Spinal cord (tissue), 10 donors: ENCODE measurements around the gene FAM163B. TPM values are rescaled to one million over a fixed set of nuclear protein-coding genes. Genes with fewer than 3 reads are reported as not detected.

Experiments
- DNase-seq, 6 donors: peaks; one replicate each; pipeline versions ENCODE4 v3.0.0 to v3.0.0-alpha.2; 2013 to 2015; ENCODE audit warnings: low spot score in 6 of 6, low read depth in 4 of 6
- H3K27ac ChIP-seq: one replicate; pipeline ENCODE4 v1.5.1; 2013; ENCODE audit warnings: low read depth, low read length, control low read depth
- H3K27me3 ChIP-seq: one replicate; pipeline ENCODE4 v1.6.1; 2013; ENCODE audit warnings: low read length; ENCODE audit not compliant: control insufficient read depth, insufficient read depth
- H3K36me3 ChIP-seq: one replicate; pipeline ENCODE4 v1.6.1; 2013; ENCODE audit warnings: low read length; ENCODE audit not compliant: control insufficient read depth, insufficient read depth
- H3K4me1 ChIP-seq: one replicate; pipeline ENCODE4 v1.6.1; 2013; ENCODE audit warnings: low read length; ENCODE audit not compliant: control insufficient read depth, insufficient read depth
- H3K4me3 ChIP-seq: one replicate; pipeline ENCODE4 v1.5.1; 2013; ENCODE audit warnings: low read depth, low read length, control low read depth
- H3K9me3 ChIP-seq: one replicate; pipeline ENCODE4 v1.6.1; 2013; ENCODE audit warnings: low read length; ENCODE audit not compliant: control insufficient read depth, insufficient read depth
- WGBS: methylation state at CpG from one replicate; pipeline ENCODE4 v1.1.5; 2013; ENCODE audit warnings: missing lambda C conversion rate; ENCODE audit not compliant: insufficient coverage; 5-methylcytosine and 5-hydroxymethylcytosine counted together
- polyA plus RNA-seq, 2 donors: library from polyadenylated mRNA; unstranded; fragments of 120-200 nt; gene quantifications; one replicate each; pipeline ENCODE4 v1.2.1, GENCODE V29; 2013; ENCODE audit not compliant: insufficient read length in 2 of 2
- total RNA-seq, 2 donors: library from RNA; depleted of rRNA in 1 of 2; stranded (reverse); fragments of 120-200 nt in 1 of 2; fragments of >200 nt in 1 of 2; gene quantifications; one replicate each; pipeline versions ENCODE4 v1.2.3 to v1.2.4, GENCODE V29; 2013 to 2014
- donor health status: healthy.

Gene FAM163B
- total and polyA plus RNA-seq, 4 donors, result 5.0 to 29.1 (median 17.9) TPM

DNA sequence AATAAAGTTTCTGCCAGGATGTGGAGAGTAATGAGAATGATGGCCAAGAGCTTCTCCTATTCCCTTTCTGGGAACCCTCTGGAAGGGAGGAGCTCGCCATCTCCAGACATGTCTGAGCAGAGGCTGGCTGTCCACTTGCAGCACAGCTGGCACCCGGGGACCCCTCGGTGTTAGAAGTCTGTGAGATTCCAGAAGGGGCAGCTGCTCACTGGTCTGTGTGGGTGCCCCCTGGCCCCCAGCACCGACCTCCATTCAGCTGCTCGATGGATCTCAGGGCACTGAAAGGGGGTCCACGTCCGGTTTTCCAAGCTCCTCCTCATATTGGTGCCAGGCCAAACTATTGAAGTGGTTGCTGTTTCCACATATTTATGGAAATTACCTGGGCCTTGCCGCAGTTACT is 3.6 kb upstream of the FAM163B start:
- H3K27me3 ChIP-seq, result peaks cover 17% of the 10 kb centered on the region
- WGBS, result 74% methylated on average over 8 of the region's 8 CpGs
- no peak overlapping the region for H3K27ac ChIP-seq

DNA sequence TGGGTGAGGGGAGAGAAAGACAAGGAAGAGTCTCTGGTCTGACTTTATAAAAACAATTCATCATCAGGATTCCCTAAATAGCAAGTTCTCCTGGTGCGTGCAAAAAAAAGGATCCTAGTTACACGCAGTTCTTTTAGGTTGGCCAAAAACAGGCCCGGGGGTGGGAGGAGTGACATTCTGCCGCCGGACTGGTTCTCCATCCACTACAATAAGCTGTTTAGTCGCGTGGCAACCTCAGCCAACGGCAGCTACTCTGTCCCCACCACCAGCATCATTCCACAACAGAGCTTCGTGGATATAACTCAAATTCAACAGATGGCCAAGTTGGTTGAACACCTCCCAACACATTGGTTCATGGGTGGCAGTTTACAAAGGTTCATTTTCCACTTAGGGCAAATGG is 2.9 kb upstream of the FAM163B start:
- Histone ChIP-seq H3K36me3 (no peaks in the 10 kb centered on the region), H3K27me3 (peaks cover 19% of the 10 kb centered on the region), H3K9me3 (no peaks in the 10 kb centered on the region), H3K4me3 (no peak overlapping the region), H3K27ac (no peak overlapping the region), H3K4me1 (peaks cover 43% of the 10 kb centered on the region)
- DNase-seq, result no peak
- WGBS, result 100% methylated on average over 1 of the region's 9 CpGs

More for the DNA sequence above, 3.6 kb upstream of the FAM163B start:
- no peaks in the 10 kb centered on the region for H3K9me3 ChIP-seq
- no peak for DNase-seq
- no peaks in the 10 kb centered on the region for H3K36me3 ChIP-seq
- no peak overlapping the region for H3K4me3 ChIP-seq
- peaks cover 36% of the 10 kb centered on the region for H3K4me1 ChIP-seq

DNA sequence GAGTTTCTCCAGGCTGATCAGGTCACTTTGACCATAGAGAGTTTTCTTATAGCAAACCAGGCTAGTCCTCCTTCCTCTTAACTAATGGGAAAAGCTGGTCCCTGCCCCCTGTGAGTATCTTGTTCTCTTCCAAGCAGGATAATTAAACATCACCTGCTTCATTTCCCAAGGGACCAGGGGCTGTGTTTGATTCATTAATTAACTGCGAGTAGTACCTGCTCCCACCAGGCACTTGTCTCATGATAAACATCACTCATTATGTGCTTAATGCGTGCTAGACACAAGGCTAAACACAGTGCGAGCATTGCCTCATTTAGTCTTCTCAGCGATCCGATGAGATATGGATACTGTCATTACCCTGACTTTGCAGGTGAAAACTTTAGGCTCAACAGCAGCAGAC is 1.7 kb upstream of the FAM163B start:
- Histone ChIP-seq H3K9me3 (no peaks in the 10 kb centered on the region), H3K4me1 (peaks cover 55% of the 10 kb centered on the region), H3K27me3 (peaks cover 19% of the 10 kb centered on the region), H3K4me3 (no peak overlapping the region), H3K36me3 (no peaks in the 10 kb centered on the region), H3K27ac (no peak overlapping the region)
- peak in 1 of 6 donors; percentile 74 for DNase-seq
- 74% methylated on average over 4 of the region's 5 CpGs for WGBS

DNA sequence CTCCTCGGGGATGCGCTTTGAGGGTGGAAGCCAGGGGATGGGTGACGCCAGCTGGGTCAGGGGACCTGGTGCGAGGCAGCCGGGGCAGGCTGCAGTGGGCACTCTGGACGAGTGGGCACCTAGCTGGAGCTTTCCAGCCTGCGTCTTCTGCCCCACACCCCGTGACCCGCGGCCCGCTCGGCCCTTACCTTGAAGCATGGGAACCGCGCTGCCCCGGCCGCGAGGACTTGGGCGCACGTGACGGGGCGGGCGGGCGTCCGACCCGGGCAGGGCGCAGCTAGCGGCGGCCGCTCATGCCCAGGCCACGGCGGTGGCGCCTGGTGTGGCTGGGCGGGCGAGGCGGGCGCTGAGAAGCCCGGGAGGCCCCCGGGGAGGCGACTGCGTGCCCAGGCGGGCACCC is 300 bp downstream of the FAM163B start:
- Histone ChIP-seq H3K27ac (no peak overlapping the region), H3K4me3 (peak overlapping the region; percentile 5), H3K4me1 (peaks cover 57% of the 10 kb centered on the region), H3K9me3 (no peaks in the 10 kb centered on the region), H3K36me3 (no peaks in the 10 kb centered on the region), H3K27me3 (peaks cover 12% of the 10 kb centered on the region)
- no peak for DNase-seq
- 6% methylated on average over 41 of the region's 41 CpGs for WGBS

DNA sequence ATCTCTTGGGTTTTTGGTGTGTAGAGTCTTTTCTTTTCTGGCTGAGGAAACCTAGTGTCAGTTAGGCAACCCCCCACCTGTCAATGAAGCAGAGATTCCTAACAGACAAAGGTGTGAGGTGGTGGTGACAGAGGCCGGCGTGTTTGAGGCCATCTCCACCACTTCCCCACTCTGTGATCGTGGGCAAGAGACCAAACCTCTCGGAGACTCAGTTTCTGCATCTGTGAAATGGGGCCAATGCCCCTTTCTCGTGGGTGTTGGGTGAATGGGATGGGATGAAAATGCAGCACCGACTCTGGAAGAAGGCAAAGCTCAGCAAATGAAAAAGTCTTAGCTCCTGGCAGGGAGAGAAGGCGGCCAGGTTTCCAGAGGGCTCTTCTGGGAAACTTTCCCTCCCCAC is 807 bp downstream of the FAM163B start:
- 83% methylated on average over 2 of the region's 7 CpGs for WGBS
- Histone ChIP-seq H3K4me3 (no peak overlapping the region), H3K36me3 (no peaks in the 10 kb centered on the region), H3K27ac (no peak overlapping the region), H3K4me1 (peaks cover 59% of the 10 kb centered on the region), H3K9me3 (no peaks in the 10 kb centered on the region), H3K27me3 (peaks cover 12% of the 10 kb centered on the region)
- no peak for DNase-seq

DNA sequence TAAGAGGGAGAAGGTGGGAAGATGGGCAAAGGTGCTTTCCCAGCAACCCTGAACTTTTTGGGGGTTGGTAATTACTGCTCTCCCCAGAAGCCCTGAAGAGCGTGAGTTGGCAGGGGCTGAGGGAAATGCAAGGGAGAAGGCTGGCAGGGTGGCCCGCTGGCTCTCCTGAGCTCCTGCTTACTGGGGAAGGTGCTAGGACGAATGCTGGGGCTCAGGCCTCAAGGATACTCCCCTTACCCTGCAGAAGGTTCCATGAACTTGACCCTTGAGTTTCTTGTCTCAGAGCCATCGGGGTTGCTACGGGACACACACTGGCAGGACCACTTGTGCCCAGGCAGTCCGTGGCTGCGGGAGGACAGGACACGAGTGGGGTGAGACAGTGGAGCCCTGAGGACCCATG is 1.2 kb downstream of the FAM163B start:
- Histone ChIP-seq H3K4me1 (peaks cover 63% of the 10 kb centered on the region), H3K9me3 (no peaks in the 10 kb centered on the region), H3K27me3 (peaks cover 12% of the 10 kb centered on the region), H3K27ac (no peak overlapping the region), H3K4me3 (no peak overlapping the region), H3K36me3 (no peaks in the 10 kb centered on the region)
- DNase-seq, result no peak
- WGBS, result 71% methylated on average over 7 of the region's 8 CpGs

DNA sequence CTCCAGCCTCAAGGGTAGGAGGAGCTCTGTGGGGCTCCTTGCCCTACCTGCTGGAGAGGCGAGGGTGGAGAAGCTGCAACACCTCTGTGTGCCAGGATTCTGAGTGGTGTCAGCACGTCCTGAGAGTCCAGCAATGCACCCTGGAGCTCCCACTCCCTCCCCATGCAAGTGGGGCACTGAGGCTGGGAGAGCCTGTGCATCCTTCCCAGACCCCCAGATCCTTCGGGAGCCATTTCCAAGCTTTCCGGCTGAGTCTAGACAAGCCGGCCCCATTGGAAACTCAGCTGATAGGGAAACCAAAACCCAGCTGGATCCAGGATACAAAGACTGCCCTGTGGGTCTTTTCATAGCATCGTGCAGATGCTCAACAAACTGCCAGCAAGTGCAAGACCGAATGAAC is 1.8 kb downstream of the FAM163B start:
- H3K36me3 ChIP-seq, result no peaks in the 10 kb centered on the region

DNA sequence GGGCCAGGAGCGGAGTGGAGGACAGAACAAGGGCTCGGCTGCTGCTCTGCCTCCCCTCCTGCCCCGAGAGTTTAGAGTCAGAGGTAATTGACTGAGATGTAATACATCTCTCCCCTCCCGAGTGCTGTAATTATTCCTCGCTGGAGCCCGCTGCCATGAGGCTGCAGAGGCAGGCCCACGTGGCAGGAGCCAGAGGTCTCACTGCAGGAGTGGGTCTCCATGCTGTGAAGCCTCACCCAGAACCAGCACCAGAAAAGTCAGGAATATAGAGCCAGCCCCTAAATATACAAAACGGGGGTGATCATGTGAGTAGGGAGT is 2.5 kb downstream of the FAM163B start:
- no peak overlapping the region for H3K4me3 ChIP-seq
- H3K4me1 ChIP-seq, result peaks cover 73% of the 10 kb centered on the region
- H3K27ac ChIP-seq, result no peak overlapping the region
- peak in 1 of 6 donors; percentile 65 for DNase-seq
- peaks cover 3% of the 10 kb centered on the region for H3K36me3 ChIP-seq
- H3K9me3 ChIP-seq, result no peaks in the 10 kb centered on the region
- 0% methylated on average over 4 of the region's 8 CpGs for WGBS
- H3K27me3 ChIP-seq, result peaks cover 12% of the 10 kb centered on the region

More for the DNA sequence above, 1.8 kb downstream of the FAM163B start:
- no peaks in the 10 kb centered on the region for H3K9me3 ChIP-seq
- WGBS, result 34% methylated on average over 6 of the region's 7 CpGs
- H3K27ac ChIP-seq, result no peak overlapping the region
- peaks cover 12% of the 10 kb centered on the region for H3K27me3 ChIP-seq
- H3K4me3 ChIP-seq, result no peak overlapping the region
- DNase-seq, result peak in 1 of 6 donors; percentile 57
- peaks cover 66% of the 10 kb centered on the region for H3K4me1 ChIP-seq

DNA sequence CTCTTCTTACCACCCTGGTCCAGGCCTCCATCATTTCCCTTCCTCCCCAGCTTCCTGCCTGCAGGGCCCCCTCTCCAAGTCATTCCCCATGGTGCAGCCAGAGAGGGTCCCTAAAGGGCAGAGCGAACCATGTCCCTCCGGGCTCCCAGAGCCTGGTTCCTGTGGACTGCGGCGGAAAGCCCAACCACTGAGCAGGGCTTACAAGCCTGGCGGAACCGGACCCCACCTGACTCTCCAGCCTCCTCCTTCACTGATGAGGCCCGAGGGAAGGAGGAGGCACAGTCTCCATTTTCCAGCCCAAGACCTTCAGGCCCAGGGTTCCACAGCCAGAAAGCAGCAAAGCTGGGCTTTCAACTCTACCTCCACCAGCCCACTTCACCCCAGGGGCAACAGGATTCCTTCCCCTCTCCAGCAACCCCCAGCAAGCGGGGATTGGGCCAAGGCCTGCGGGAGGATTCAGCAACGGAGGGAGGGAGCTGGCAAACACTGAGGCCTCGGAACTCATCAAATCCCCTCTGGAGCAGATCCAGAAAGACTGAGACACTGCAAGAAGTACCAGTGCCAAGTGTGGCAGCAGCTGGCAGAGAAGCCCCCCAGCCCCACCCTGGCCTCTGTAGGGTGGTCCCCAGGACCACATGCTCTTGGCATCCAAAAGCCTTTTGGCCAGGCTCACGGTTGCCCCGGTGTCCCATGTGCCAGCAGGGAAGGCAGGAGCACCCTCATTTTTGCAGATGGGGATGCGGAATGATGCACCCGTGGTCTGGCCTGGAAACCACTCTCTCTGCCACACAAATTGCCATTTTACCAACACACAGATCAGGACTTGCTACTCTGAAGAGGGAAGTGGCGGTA is 3.1 kb downstream of the FAM163B start:
- WGBS, result 46% methylated on average over 11 of the region's 16 CpGs

DNA sequence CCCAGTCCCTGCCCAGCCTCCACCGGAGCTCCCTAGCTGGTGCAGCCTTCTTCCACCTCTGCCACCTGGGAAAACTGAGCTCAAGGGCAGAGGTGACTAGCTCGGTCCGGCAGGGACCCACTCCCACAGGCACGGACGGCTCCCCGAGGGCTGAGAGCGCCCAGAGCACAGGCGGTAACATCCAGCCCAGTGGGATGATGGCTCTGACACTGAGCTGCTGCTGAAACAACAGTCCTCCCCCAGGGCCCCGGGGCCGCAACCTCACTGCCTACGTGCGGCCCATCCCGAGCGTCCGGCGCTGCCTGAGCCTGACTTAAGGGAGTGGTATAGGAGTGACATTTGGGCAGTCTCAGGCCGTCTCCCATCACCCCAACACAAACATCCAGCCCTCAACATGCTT is 3.7 kb downstream of the FAM163B start:
- Histone ChIP-seq H3K9me3 (no peaks in the 10 kb centered on the region), H3K36me3 (peaks cover 6% of the 10 kb centered on the region), H3K27me3 (peaks cover 10% of the 10 kb centered on the region), H3K4me1 (peaks cover 82% of the 10 kb centered on the region), H3K4me3 (no peak overlapping the region), H3K27ac (no peak overlapping the region)
- DNase-seq, result no peak
- 97% methylated on average over 10 of the region's 17 CpGs for WGBS

More for the DNA sequence above, 3.1 kb downstream of the FAM163B start:
- Histone ChIP-seq H3K4me3 (no peak overlapping the region), H3K27me3 (peaks cover 10% of the 10 kb centered on the region), H3K4me1 (peaks cover 79% of the 10 kb centered on the region), H3K27ac (no peak overlapping the region), H3K9me3 (no peaks in the 10 kb centered on the region), H3K36me3 (peaks cover 6% of the 10 kb centered on the region)
- DNase-seq, result peak in 3 of 6 donors; percentile 54 to 86 (median 79)
